RWPE2 (cell line): Measurements from ENCODE around the gene FBXO42.

ENCODE experiments used
- ATAC-seq: fragments of 200-7000 bp; cut with Tn5 transposase; 3 replicates; pipeline ENCODE4 v1.9.1; 2021; ENCODE audit warnings: low read depth
- DNase-seq: peaks from one replicate; pipeline ENCODE4 v3.0.0-alpha.2; 2020; ENCODE audit warnings: low spot score
- H3K27ac ChIP-seq: fragments of 450-650 bp; 2 replicates; pipeline ENCODE4 v1.5.1; 2017; ENCODE audit warnings: mild to moderate bottlenecking; ENCODE audit not compliant: poor library complexity, severe bottlenecking
- H3K27me3 ChIP-seq: fragments of 250-450 bp; sonication (Bioruptor Pico); 2 replicates; pipeline ENCODE4 v1.5.1; 2021; ENCODE audit warnings: mild to moderate bottlenecking, moderate library complexity; ENCODE audit not compliant: insufficient read depth, poor library complexity, severe bottlenecking
- H3K36me3 ChIP-seq: fragments of 250-450 bp; sonication (Bioruptor Pico); 2 replicates; pipeline ENCODE4 v1.5.1; 2020; ENCODE audit warnings: low read depth, mild to moderate bottlenecking, moderate library complexity
- H3K4me1 ChIP-seq: fragments of 250-450 bp; sonication (Bioruptor Pico); 2 replicates; pipeline ENCODE4 v1.5.1; 2021; ENCODE audit warnings: mild to moderate bottlenecking, moderate library complexity; ENCODE audit not compliant: insufficient read depth, poor library complexity, severe bottlenecking
- H3K4me3 ChIP-seq: fragments of 250-450 bp; sonication (Bioruptor Pico); 2 replicates; pipeline ENCODE4 v1.5.1; 2021; ENCODE audit warnings: mild to moderate bottlenecking, moderate library complexity; ENCODE audit not compliant: severe bottlenecking
- H3K9me3 ChIP-seq: fragments of 250-450 bp; sonication (Bioruptor Pico); 2 replicates; pipeline ENCODE4 v1.5.1; 2021; ENCODE audit warnings: mild to moderate bottlenecking, moderate library complexity; ENCODE audit not compliant: severe bottlenecking
- CTCF ChIP-seq: fragments of 450-650 bp; IDR thresholded peaks from one replicate; pipeline ENCODE4 v1.5.1; 2017; ENCODE audit warnings: mild to moderate bottlenecking, moderate library complexity; ENCODE audit not compliant: poor library complexity, severe bottlenecking

The FBXO42 gene

GRCh38 chr1:16243936-16244649, 108.2 kb downstream of the FBXO42 start:
- peaks cover 3% of the 10 kb centered on the region; the same call in 1 of the 2 replicates for H3K36me3 ChIP-seq
- peak; percentile 64 for ATAC-seq
- H3K9me3 ChIP-seq = no peaks in the 10 kb centered on the region
- TF ChIP-seq CTCF = peak; percentile 90
- peaks cover 11% of the 10 kb centered on the region for H3K4me1 ChIP-seq
- no peak overlapping the region for H3K27ac ChIP-seq
- H3K27me3 ChIP-seq = no peaks in the 10 kb centered on the region
- no peak overlapping the region for H3K4me3 ChIP-seq
- DNase-seq = no peak

- H3K27me3 ChIP-seq = no peaks in the 10 kb centered on the region
- no peak for DNase-seq
- TF ChIP-seq CTCF = no peak
- no peak for ATAC-seq
- no peak overlapping the region for H3K4me3 ChIP-seq
- peaks cover 3% of the 10 kb centered on the region; the same call in 1 of the 2 replicates for H3K36me3 ChIP-seq
- H3K4me1 ChIP-seq = peaks cover 2% of the 10 kb centered on the region
- no peaks in the 10 kb centered on the region for H3K9me3 ChIP-seq
- no peak overlapping the region for H3K27ac ChIP-seq
Observed at GRCh38 chr1:16243215-16243610, 109.1 kb downstream of the FBXO42 start.

- H3K36me3 ChIP-seq = peaks cover 2% of the 10 kb centered on the region; the same call in 1 of the 2 replicates
- TF ChIP-seq CTCF = no peak
- H3K27me3 ChIP-seq = no peaks in the 10 kb centered on the region
- DNase-seq (no peak), ATAC-seq (no peak)
- no peak overlapping the region for H3K27ac ChIP-seq
- peaks cover 4% of the 10 kb centered on the region for H3K4me1 ChIP-seq
- no peaks in the 10 kb centered on the region for H3K9me3 ChIP-seq
- no peak overlapping the region for H3K4me3 ChIP-seq
Observed at GRCh38 chr1:16242556-16243214, 109.6 kb downstream of the FBXO42 start.

GRCh38 chr1:16241221-16241708, 111.0 kb downstream of the FBXO42 start:
- Histone ChIP-seq H3K9me3 (no peaks in the 10 kb centered on the region), H3K27ac (no peak overlapping the region), H3K4me1 (peaks cover 9% of the 10 kb centered on the region), H3K4me3 (no peak overlapping the region), H3K27me3 (no peaks in the 10 kb centered on the region), H3K36me3 (no peaks in the 10 kb centered on the region)
- DNase-seq = no peak
- no peak for TF ChIP-seq CTCF
- no peak for ATAC-seq
